Endothelial cell of umbilical vein (primary cell): ENCODE data around the gene AGPAT1. TPM values are rescaled to one million over a fixed set of nuclear protein-coding genes. Genes with fewer than 3 reads are reported as not detected.

Source experiments
- BruUV-seq: library from RNA; stranded (reverse); fragments of 400-500 nt; replicated peaks from 2 replicates; lab custom pipeline; 2021; lab: Mats Ljungman, UMichigan
- CTCF ChIA-PET: fragments of 300-600, 350-600 bp; sonication (Branson Sonifier 250); formaldehyde crosslinking; loops from one replicate; lab custom pipeline; 2021; ENCODE audit warnings: antibody characterized with exemption, inconsistent platforms; lab: Charles Lee
- POLR2A ChIA-PET: fragments of 300-600, 350-600 bp; sonication (Branson Sonifier 250); formaldehyde crosslinking; loops from one replicate; lab custom pipeline; 2021; ENCODE audit warnings: antibody characterized with exemption, inconsistent platforms; lab: Charles Lee
- DNase-seq: peaks from one replicate; pipeline ENCODE4 v3.0.0-alpha.2; 2011; ENCODE audit warnings: low read depth, low spot score
- FAIRE-seq: peaks from 2 replicates; lab custom pipeline; 2011; peaks lifted over from hg19 to GRCh38; lab: Jason Lieb, UNC
- H2AFZ ChIP-seq: 2 replicates; pipeline ENCODE4 v1.6.0; 2012; ENCODE audit warnings: low read depth, low read length, control low read depth, inconsistent platforms
- H3K27ac ChIP-seq: 2 replicates; pipeline ENCODE4 v1.5.1; 2011; ENCODE audit warnings: low read depth, mild to moderate bottlenecking, control low read depth, low read length, moderate library complexity; ENCODE audit not compliant: insufficient read depth
- H3K27me3 ChIP-seq, 2 experiments: 2 replicates each; pipeline versions ENCODE4 v1.6.0 to v1.6.1; 2011; ENCODE audit warnings: low read length in 2 of 2, mixed read lengths in 1 of 2; ENCODE audit not compliant: control insufficient read depth in 2 of 2, insufficient read depth in 2 of 2
- H3K36me3 ChIP-seq, 2 experiments: 2 replicates in 1 of 2; 3 replicates in 1 of 2; pipeline ENCODE4 v1.5.1; 2011; ENCODE audit warnings: low read length in 2 of 2, mild to moderate bottlenecking in 1 of 2, moderate library complexity in 1 of 2; ENCODE audit not compliant: control insufficient read depth in 2 of 2, insufficient read depth in 2 of 2; ENCODE audit errors: extremely low read depth in 1 of 2
- H3K4me1 ChIP-seq: 3 replicates; pipeline ENCODE4 v1.5.1; 2011; ENCODE audit warnings: mild to moderate bottlenecking, low read length; ENCODE audit not compliant: control insufficient read depth, insufficient read depth; ENCODE audit errors: extremely low read depth
- H3K4me2 ChIP-seq: 2 replicates; pipeline ENCODE4 v1.6.1; 2011; ENCODE audit warnings: low read length, control low read depth, mixed read lengths; ENCODE audit not compliant: insufficient read depth
- H3K4me3 ChIP-seq, 3 experiments: fragments of 200-600 bp in 1 of 3; sonication (generic), shearing (Covaris generic) in 1 of 3; replicated peaks in 1 of 3; 2 replicates each; pipeline ENCODE4 v1.5.1; 2011 to 2016; ENCODE audit warnings: control low read depth in 3 of 3, low read length in 3 of 3, mild to moderate bottlenecking in 2 of 3, inconsistent platforms in 1 of 3, low read depth in 1 of 3, moderate library complexity in 1 of 3; ENCODE audit not compliant: insufficient read depth in 1 of 3
- H3K79me2 ChIP-seq: 2 replicates; pipeline ENCODE4 v1.6.0; 2012; ENCODE audit warnings: low read length, inconsistent platforms; ENCODE audit not compliant: control insufficient read depth, insufficient read depth
- H3K9ac ChIP-seq: replicated peaks from 2 replicates; pipeline ENCODE3; 2011; ENCODE audit warnings: low read length, control low read depth; ENCODE audit not compliant: insufficient read depth; ENCODE audit errors: extremely low read depth
- H3K9me1 ChIP-seq: replicated peaks from 3 replicates; pipeline ENCODE4 v1.6.0; 2011; ENCODE audit warnings: mild to moderate bottlenecking, low read length; ENCODE audit not compliant: control insufficient read depth, insufficient read depth; ENCODE audit errors: extremely low read depth
- H3K9me3 ChIP-seq: replicated peaks from 2 replicates; pipeline ENCODE4 v1.5.1; 2012; ENCODE audit warnings: low read length, inconsistent platforms; ENCODE audit not compliant: control insufficient read depth, insufficient read depth
- H4K20me1 ChIP-seq: replicated peaks from 2 replicates; pipeline ENCODE3; 2011; ENCODE audit warnings: mild to moderate bottlenecking, low read length; ENCODE audit not compliant: control insufficient read depth, insufficient read depth; ENCODE audit errors: extremely low read depth
- CTCF ChIP-seq, 2 donors: IDR thresholded peaks; 1 replicate in 1 of 2; 2 replicates in 1 of 2; pipeline ENCODE4 v1.5.1; 2011; ENCODE audit warnings: low read length in 2 of 2, mild to moderate bottlenecking in 2 of 2, moderate library complexity in 2 of 2, control low read depth in 1 of 2, inconsistent platforms in 1 of 2, low read depth in 1 of 2; ENCODE audit not compliant: insufficient read depth in 1 of 2; ENCODE audit errors: extremely low read depth in 1 of 2
- EZH2 ChIP-seq: IDR thresholded peaks from 2 replicates; pipeline ENCODE4 v1.6.1; 2012; ENCODE audit warnings: borderline replicate concordance, low read depth, mild to moderate bottlenecking, moderate library complexity, low read length, inconsistent platforms; ENCODE audit not compliant: severe bottlenecking
- FOS ChIP-seq: IDR thresholded peaks from 2 replicates; pipeline ENCODE4 v1.6.1; 2011; ENCODE audit warnings: mild to moderate bottlenecking, low read length, moderate library complexity, borderline replicate concordance; ENCODE audit not compliant: insufficient read depth
- GATA2 ChIP-seq: IDR thresholded peaks from 2 replicates; pipeline ENCODE4 v1.7.0; 2011; ENCODE audit warnings: low read depth, mild to moderate bottlenecking, moderate library complexity, mixed read lengths, low read length; ENCODE audit not compliant: insufficient read length, insufficient read depth
- JUN ChIP-seq: IDR thresholded peaks from 2 replicates; pipeline ENCODE4 v1.6.1; 2011; ENCODE audit warnings: borderline replicate concordance, low read depth; ENCODE audit not compliant: insufficient read length, insufficient read depth
- MAX ChIP-seq: IDR thresholded peaks from 2 replicates; pipeline ENCODE4 v1.6.1; 2011; ENCODE audit not compliant: insufficient read depth, insufficient read length
- MYC ChIP-seq: IDR thresholded peaks from one replicate; pipeline ENCODE4 v1.6.1; 2011; ENCODE audit warnings: mild to moderate bottlenecking, low read depth, low read length
- POLR2A ChIP-seq: IDR thresholded peaks from 2 replicates; pipeline ENCODE4 v1.6.1; 2012; ENCODE audit warnings: low read depth, mild to moderate bottlenecking, control low read depth, low read length
- POLR2AphosphoS5 ChIP-seq: IDR thresholded peaks from 2 replicates; pipeline ENCODE4 v1.6.1; 2012; ENCODE audit warnings: low read depth, mild to moderate bottlenecking, control low read depth, low read length, moderate library complexity; ENCODE audit not compliant: insufficient read depth
- dilution Hi-C: fragments of 300-500 bp; cut with MboI; formaldehyde crosslinking; loops from one replicate; pipeline ENCODE4 v1.15.0; 2019; ENCODE audit warnings: low sequenced_read_pairs; ENCODE audit not compliant: extremely low pct_ligation_motif_present
- intact Hi-C: fragments of 100-400 bp; cut with micrococcal nuclease; formaldehyde crosslinking; loops from one replicate; pipeline ENCODE4 v1.10.0; 2022
- polyA plus RNA-seq, 4 experiments: library from polyadenylated mRNA; depleted of rRNA in 3 of 4; stranded (reverse) in 3 of 4; unstranded in 1 of 4; fragments of >200 nt; gene quantifications; 2 replicates each; pipeline versions ENCODE4 v1.2.1 to v1.2.3, GENCODE V29; 2011 to 2012; ENCODE audit warnings: missing spikeins in 1 of 4
- total RNA-seq: library from RNA; stranded (reverse); gene quantifications from 2 replicates; pipeline ENCODE4 v1.2.3, GENCODE V29; 2021

The AGPAT1 gene
- total and polyA plus RNA-seq, 2 donors (not counting 3 experiments of a cell fraction or from before 2014, with no cell fraction given) = 38.4 to 132 TPM

DNA sequence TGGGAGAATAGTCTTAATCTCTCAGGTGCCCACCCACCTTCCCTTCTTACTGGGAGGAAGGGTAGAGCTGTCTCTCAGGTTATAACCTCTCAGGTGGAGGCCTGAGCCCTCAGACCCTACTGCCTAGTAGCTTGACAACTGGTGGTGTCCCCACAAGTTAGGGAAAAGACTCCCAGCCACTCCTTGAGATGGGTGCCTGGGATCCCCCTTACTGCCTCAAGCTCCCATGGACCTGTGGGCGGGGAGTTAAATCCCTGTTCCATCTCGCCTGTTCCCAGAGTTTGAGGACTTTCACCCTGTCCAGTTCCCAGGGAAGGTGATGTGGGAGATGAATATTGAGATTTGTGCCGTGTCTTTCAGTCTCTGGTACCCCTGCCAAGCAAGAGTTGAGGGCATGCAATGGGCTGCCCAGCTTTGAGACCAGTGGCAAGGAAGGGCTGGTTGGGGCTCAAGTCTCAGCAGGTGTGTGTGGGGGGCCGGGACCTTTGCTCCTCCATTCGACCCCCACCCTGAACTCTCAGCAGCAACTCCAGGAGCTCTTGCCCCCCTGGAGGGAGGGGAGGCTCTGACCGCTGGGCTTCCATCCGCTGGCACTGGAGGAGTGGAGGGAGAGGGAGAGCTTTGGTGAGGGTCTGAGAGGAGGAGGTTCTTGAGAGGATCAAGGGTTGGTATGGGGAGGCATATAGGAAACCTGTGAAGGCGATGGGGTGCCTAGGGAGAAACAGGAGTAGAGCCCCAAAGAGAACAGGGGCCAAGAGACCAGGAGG, 15.2 kb upstream of the AGPAT1 start:
- Histone ChIP-seq H3K9me1 (no peaks in the 10 kb centered on the region), H3K9me3 (no peaks in the 10 kb centered on the region), H3K9ac (no peak overlapping the region), H4K20me1 (no peaks in the 10 kb centered on the region), H3K27me3 (no peaks in the 10 kb centered on the region), H3K36me3 (peaks cover 0 to 14% of the 10 kb centered on the region in 2 experiments), H3K79me2 (peaks cover 23% of the 10 kb centered on the region), H3K4me3 (no peak overlapping the region), H3K4me1 (peaks cover 48% of the 10 kb centered on the region), H2AFZ (no peak overlapping the region), H3K27ac (no peak overlapping the region), H3K4me2 (no peak overlapping the region)
- intact Hi-C loops = loop anchor here (1.0 to 10.0 kb wide), 4 partner anchors 13 to 526 kb away; partner anchors contain the start of genes ATF6B, C6orf47, CSNK2B and GPANK1
- DNase-seq (no peak), FAIRE-seq (peak; percentile 4)
- POLR2A ChIA-PET = interaction anchor here (1.0 kb wide), 1 partner anchor 14 kb away, joined by 5 read pairs; no protein-coding TSS in a partner anchor
- BruUV-seq = no TSS peak
- dilution Hi-C loops = no loop called here
- TF ChIP-seq JUN = no peak
- peak; percentile 4 for TF ChIP-seq POLR2A
- CTCF ChIA-PET = interaction anchor here (0.6 to 1.8 kb wide), 4 partner anchors 14 to 72 kb away, joined by 3 to 6 read pairs (median 5); partner anchors contain the start of gene ATF6B

DNA sequence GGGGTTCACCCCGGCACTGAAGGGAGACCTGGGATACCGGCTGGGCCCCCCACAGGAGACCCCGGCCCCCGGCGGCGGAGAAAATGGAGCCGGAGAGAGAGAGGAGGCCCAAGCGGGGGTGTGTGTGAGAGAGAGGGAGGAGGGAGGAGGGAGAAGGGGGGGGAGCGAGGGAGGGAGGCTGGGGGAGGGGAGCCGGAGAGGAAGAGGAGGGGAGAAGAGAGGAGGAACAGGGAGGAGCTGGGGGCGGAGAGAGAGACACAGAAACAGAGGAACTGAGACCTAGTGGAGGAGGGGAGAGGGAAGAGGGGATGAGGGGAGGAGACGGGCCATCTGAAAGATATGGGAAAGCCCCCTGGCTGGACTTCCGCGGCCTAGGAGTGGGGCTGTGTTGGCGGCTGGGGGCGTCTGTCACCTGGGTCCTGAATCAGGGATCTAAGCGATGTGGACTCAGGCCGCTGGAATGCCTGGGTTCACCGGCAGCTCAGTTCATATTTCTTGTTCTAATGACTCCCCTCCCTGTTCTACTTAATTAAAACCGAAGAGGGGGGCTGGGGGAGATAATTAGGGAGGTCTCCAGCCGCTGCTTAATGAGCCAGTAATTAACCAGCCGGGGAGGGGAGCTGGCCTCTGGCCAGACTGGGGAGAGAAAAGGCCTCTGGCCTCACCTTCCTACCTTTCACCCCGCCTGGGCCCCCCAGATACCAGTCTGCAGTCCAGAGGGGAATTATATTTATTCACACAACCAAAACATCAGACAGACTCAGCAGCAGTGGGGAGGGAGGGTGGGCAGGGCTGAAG, 14.4 kb upstream of the AGPAT1 start, which contains the start of gene PBX2:
PBX2 (minus strand) TSS at position 149 of the 798 bp plus-strand sequence. CDS start 287 bp downstream, outside the sequence.
- Histone ChIP-seq H3K36me3 (peaks cover 0 to 16% of the 10 kb centered on the region in 2 experiments), H3K79me2 (peaks cover 23% of the 10 kb centered on the region), H3K9me3 (no peaks in the 10 kb centered on the region), H3K27me3 (no peaks in the 10 kb centered on the region), H3K4me1 (peaks cover 47% of the 10 kb centered on the region), H3K4me3 (peak within 1 kb of the TSS; percentile 32 to 83 (median 73)), H3K27ac (peak within 1 kb of the TSS; percentile 83), H3K9me1 (no peaks in the 10 kb centered on the region), H3K9ac (peak within 1 kb of the TSS; percentile 80), H4K20me1 (no peaks in the 10 kb centered on the region), H2AFZ (no peak within 1 kb of the TSS), H3K4me2 (peak within 1 kb of the TSS; percentile 89)
- ChIA-PET POLR2A (interaction anchor here (0.6 to 1.0 kb wide), 2 partner anchors 13 to 511 kb away, joined by 3 to 5 read pairs; no protein-coding TSS in a partner anchor), CTCF (interaction anchor here (0.6 to 1.8 kb wide), 6 partner anchors 13 to 96 kb away, joined by 3 to 6 read pairs (median 4); partner anchors contain the start of genes ATF6B and FKBPL)
- FAIRE-seq = peak; percentile 92
- intact Hi-C loops (loop anchor here (1.0 to 10.0 kb wide), 4 partner anchors 12 to 525 kb away; partner anchors contain the start of genes ATF6B, C6orf47, CSNK2B and GPANK1), dilution Hi-C loops (no loop called here)
- DNase-seq = peak; percentile 93
- TF ChIP-seq MYC = no peak
- no peak for TF ChIP-seq GATA2
- TF ChIP-seq MAX = no peak
- TF ChIP-seq FOS = no peak
- no peak for TF ChIP-seq JUN
- TF ChIP-seq EZH2 = no peak
- TF ChIP-seq CTCF (IDR thresholded peaks at IDR 0.05; ENCODE audit: extremely low read depth in 1 of 2, insufficient read depth in 1 of 2, low read depth in 1 of 2, low read length in 2 of 2) = no peak
- TF ChIP-seq POLR2AphosphoS5 = peak; percentile 57
- TF ChIP-seq POLR2A = peak; percentile 53
- BruUV-seq = TSS peak; percentile 67
